Spleen (tissue), 7 donors: ENCODE results near the gene ALG14.

Experiments used
- CTCF ChIP-seq, 11 experiments: fragments of 200-600 bp in 7 of 11; fragments of 450-650 bp in 4 of 11; sonication (generic) in 4 of 11; IDR thresholded peaks in 8 of 11; conservative IDR thresholded peaks in 3 of 11; 1 replicate in 7 of 11; 2 replicates in 4 of 11; pipeline versions ENCODE4 v1.4.0 to v1.8.0; 2016 to 2021; ENCODE audit warnings: antibody characterized with exemption in 11 of 11, inconsistent platforms in 4 of 11, mild to moderate bottlenecking in 1 of 11
- POLR2A ChIP-seq, 3 donors: fragments of 450-650 bp; IDR thresholded peaks; one replicate each; pipeline ENCODE4 v1.5.1; 2017; ENCODE audit warnings: antibody characterized with exemption in 3 of 3, mild to moderate bottlenecking in 1 of 3
- donor health status: DM: no; HTN: no; CAD: no; lungs with moderate emphysema.
- donor health status: DM: no; HTN: no; CAD: no.
- donor health status: DM: no; HTN: no; CAD: no.

DNA sequence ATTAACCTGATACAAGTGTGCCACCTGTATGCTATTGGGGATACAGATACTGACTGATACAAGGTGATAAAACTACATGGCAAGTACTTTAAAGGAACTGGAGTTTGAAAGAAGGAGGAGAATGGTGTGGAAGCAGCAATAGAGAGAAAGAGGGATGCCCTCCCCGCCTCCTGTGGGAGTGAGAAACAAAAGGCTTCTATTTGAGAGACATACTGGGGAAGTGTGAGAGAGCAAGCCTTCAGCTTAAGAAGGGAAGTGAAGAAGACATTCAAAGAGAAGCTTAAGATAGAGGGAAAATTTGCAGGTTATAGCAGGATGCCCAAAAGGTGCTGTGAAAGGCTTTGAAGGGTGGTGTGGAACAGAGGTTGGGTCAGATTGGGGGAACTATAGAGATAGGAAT, 7.7 kb upstream of the ALG14 start:
- TF ChIP-seq CTCF (IDR thresholded peaks at IDR 0.05 in 8 of 11, conservative IDR thresholded peaks at IDR 0.05 in 3 of 11) = no peak
- TF ChIP-seq POLR2A (IDR thresholded peaks at IDR 0.05) = no peak
